SK-N-SH (cell line): ENCODE results near the gene MYO18B.

ENCODE experiments used
- CHD2 ChIP-seq: fragments of 150-350 bp; IDR thresholded peaks from 2 replicates; pipeline ENCODE4 v1.6.1; 2018; ENCODE audit warnings: low read length; ENCODE audit not compliant: partially characterized antibody
- CTCF ChIP-seq: fragments of 200-600 bp; sonication (generic); IDR thresholded peaks from 2 replicates; pipeline ENCODE4 v1.6.1; 2017; ENCODE audit warnings: antibody characterized with exemption, mild to moderate bottlenecking, moderate library complexity
- MAX ChIP-seq: IDR thresholded peaks from 2 replicates; pipeline ENCODE4 v1.4.0; 2012; ENCODE audit warnings: low read depth
- MXI1 ChIP-seq: IDR thresholded peaks from 2 replicates; pipeline ENCODE4 v1.6.1; 2012; ENCODE audit warnings: mild to moderate bottlenecking, low read depth, low read length, improper control_type of control experiment
- RAD21 ChIP-seq: IDR thresholded peaks from 2 replicates; pipeline ENCODE4 v1.6.1; 2012; ENCODE audit warnings: mild to moderate bottlenecking, low read length
- RFX5 ChIP-seq: IDR thresholded peaks from 2 replicates; pipeline ENCODE4 v1.6.1; 2012; ENCODE audit warnings: mild to moderate bottlenecking, improper control_type of control experiment, low read length
- SMC3 ChIP-seq: IDR thresholded peaks from 2 replicates; pipeline ENCODE4 v1.6.1; 2012; ENCODE audit warnings: low read depth, low read length, improper control_type of control experiment

GRCh38 chr22:25783856-25784255, 41.9 kb downstream of the MYO18B start:
- TF ChIP-seq CTCF = no peak
- no peak for TF ChIP-seq CHD2
- TF ChIP-seq RAD21 = no peak
- no peak for TF ChIP-seq SMC3
- TF ChIP-seq MAX = no peak
- no peak for TF ChIP-seq MXI1
- no peak for TF ChIP-seq RFX5
